ENCODE measurements around the gene ADGB. TPM values are rescaled to one million over a fixed set of nuclear protein-coding genes. Genes with fewer than 3 reads are reported as not detected.

The ADGB gene
- total RNA-seq, 4 donors from 2014 or later, result not detected

DNA sequence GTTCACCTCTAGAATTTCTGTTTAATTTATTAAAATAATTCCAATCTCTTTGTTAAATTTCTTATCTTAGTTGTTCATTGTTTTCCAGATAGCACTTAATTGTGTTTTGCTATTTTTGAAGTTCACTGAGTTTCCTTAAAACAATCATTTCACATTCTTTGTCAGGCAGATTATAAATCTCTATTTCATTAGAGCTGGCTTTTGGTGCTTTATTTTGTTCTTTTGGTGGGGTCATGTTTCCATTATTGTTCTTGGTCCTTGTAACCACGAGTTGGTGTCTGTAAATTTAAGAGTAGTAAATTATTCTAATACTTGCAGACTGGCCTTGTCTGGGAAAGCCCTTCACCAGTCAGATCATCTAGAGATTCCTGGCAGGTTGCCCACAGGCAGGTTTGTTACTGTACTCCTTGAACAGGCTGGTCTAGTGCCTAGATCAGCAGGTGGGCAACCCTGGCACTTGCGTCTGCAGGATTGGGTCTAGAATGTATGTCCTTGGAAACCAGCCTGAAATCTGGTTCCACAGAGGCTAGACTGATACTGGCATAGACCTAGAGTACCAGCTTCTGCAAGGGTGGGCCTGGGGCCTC lies 110.4 kb downstream of the ADGB start:
- no peak for DNase-seq (ENCODE audit: extremely low spot score)
- Histone ChIP-seq H3K27ac (replicated peaks in 1 of 4) (no peak overlapping the region), H3K9me3 (peaks cover 0 to 10% (median 0%) of the 10 kb centered on the region in 4 donors), H3K4me3 (no peak overlapping the region), H3K36me3 (no peaks in the 10 kb centered on the region), H3K4me1 (no peaks in the 10 kb centered on the region), H3K27me3 (peaks cover 0 to 3% (median 0%) of the 10 kb centered on the region in 4 donors)
- TF ChIP-seq POLR2AphosphoS5 (IDR thresholded peaks at IDR 0.05), result no peak
- no peak for TF ChIP-seq POLR2A (IDR thresholded peaks at IDR 0.05; ENCODE audit: low read depth)
- TF ChIP-seq, protein P1, sequence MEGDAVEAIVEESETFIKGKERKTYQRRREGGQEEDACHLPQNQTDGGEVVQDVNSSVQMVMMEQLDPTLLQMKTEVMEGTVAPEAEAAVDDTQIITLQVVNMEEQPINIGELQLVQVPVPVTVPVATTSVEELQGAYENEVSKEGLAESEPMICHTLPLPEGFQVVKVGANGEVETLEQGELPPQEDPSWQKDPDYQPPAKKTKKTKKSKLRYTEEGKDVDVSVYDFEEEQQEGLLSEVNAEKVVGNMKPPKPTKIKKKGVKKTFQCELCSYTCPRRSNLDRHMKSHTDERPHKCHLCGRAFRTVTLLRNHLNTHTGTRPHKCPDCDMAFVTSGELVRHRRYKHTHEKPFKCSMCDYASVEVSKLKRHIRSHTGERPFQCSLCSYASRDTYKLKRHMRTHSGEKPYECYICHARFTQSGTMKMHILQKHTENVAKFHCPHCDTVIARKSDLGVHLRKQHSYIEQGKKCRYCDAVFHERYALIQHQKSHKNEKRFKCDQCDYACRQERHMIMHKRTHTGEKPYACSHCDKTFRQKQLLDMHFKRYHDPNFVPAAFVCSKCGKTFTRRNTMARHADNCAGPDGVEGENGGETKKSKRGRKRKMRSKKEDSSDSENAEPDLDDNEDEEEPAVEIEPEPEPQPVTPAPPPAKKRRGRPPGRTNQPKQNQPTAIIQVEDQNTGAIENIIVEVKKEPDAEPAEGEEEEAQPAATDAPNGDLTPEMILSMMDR (IDR thresholded peaks at IDR 0.05), result no peak
- TF ChIP-seq EP300 (IDR thresholded peaks at IDR 0.05), result no peak
- 87% methylated on average over 2 of the region's 2 CpGs for WGBS
- intact Hi-C loops (cut with DNase I), result no loop called here

DNA sequence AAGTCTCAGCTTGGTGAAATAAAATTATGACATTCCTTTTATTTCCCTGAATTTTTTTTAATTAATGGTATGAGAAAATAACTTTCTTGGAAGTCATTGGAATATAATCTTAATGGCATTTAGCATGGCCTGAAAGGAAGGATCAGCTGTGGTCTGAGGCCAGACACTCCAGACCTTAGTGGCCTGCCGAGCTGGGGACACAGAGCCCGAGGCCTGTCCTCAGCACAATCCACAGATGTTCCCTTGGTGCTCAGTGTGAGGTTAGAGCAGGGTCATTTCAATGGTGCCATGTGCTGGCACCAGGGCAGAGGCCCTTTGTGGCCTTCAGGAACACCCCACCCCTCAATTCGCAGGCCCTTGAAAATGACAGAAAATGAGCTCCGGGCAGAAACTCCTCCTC lies 120.6 kb downstream of the ADGB start:
- WGBS, result 59% methylated on average over 4 of the region's 4 CpGs
- TF ChIP-seq, protein P1 (IDR thresholded peaks at IDR 0.05), result no peak
- TF ChIP-seq POLR2AphosphoS5 (IDR thresholded peaks at IDR 0.05) (no peak), EP300 (IDR thresholded peaks at IDR 0.05) (no peak), POLR2A (IDR thresholded peaks at IDR 0.05; ENCODE audit: low read depth) (no peak)
- intact Hi-C loops (cut with DNase I), result no loop called here

GRCh38 chr6:146739696-146740095 lies 140.9 kb downstream of the ADGB start:
- intact Hi-C loops (cut with DNase I), result no loop called here
- TF ChIP-seq POLR2AphosphoS5 (IDR thresholded peaks at IDR 0.05), result no peak
- TF ChIP-seq, protein P1 (IDR thresholded peaks at IDR 0.05), result no peak
- TF ChIP-seq EP300 (IDR thresholded peaks at IDR 0.05), result no peak
- no peak for TF ChIP-seq POLR2A (IDR thresholded peaks at IDR 0.05; ENCODE audit: low read depth)
- no peak overlapping the region for H3K27ac ChIP-seq (replicated peaks in 1 of 4)
- WGBS, result 65% methylated on average over 3 of the region's 3 CpGs
- no peaks in the 10 kb centered on the region for H3K4me1 ChIP-seq
- no peaks in the 10 kb centered on the region for H3K9me3 ChIP-seq
- no peak for DNase-seq (ENCODE audit: extremely low spot score)
- no peaks in the 10 kb centered on the region for H3K36me3 ChIP-seq
- H3K27me3 ChIP-seq, result no peaks in the 10 kb centered on the region
- H3K4me3 ChIP-seq, result no peak overlapping the region

More for the DNA sequence above, 120.6 kb downstream of the ADGB start:
- no peak for DNase-seq (ENCODE audit: extremely low spot score)
- no peaks in the 10 kb centered on the region for H3K36me3 ChIP-seq
- H3K27me3 ChIP-seq, result no peaks in the 10 kb centered on the region
- no peaks in the 10 kb centered on the region for H3K9me3 ChIP-seq
- H3K4me1 ChIP-seq, result no peaks in the 10 kb centered on the region
- H3K27ac ChIP-seq (replicated peaks in 1 of 4), result no peak overlapping the region
- no peak overlapping the region for H3K4me3 ChIP-seq

- no peaks in the 10 kb centered on the region for H3K4me1 ChIP-seq
- H3K4me3 ChIP-seq, result no peak overlapping the region
- no peaks in the 10 kb centered on the region for H3K9me3 ChIP-seq
- TF ChIP-seq POLR2AphosphoS5 (IDR thresholded peaks at IDR 0.05), result no peak
- no peak for TF ChIP-seq EP300 (IDR thresholded peaks at IDR 0.05)
- TF ChIP-seq POLR2A (IDR thresholded peaks at IDR 0.05; ENCODE audit: low read depth), result no peak
- TF ChIP-seq, protein P1 (IDR thresholded peaks at IDR 0.05), result no peak
- intact Hi-C loops (cut with DNase I), result no loop called here
- no peaks in the 10 kb centered on the region for H3K36me3 ChIP-seq
- DNase-seq (ENCODE audit: extremely low spot score), result no peak
- H3K27ac ChIP-seq (replicated peaks in 1 of 4), result no peak overlapping the region
- no peaks in the 10 kb centered on the region for H3K27me3 ChIP-seq
These were observed 142.8 kb downstream of the ADGB start for GRCh38 chr6:146741609-146742008.

GRCh38 chr6:146753306-146753705 lies 154.5 kb downstream of the ADGB start:
- no peaks in the 10 kb centered on the region for H3K4me1 ChIP-seq
- H3K4me3 ChIP-seq, result no peak overlapping the region
- no peak for DNase-seq (ENCODE audit: extremely low spot score)
- no peaks in the 10 kb centered on the region for H3K36me3 ChIP-seq
- 72% methylated on average over 2 of the region's 2 CpGs for WGBS
- no peak overlapping the region for H3K27ac ChIP-seq (replicated peaks in 1 of 4)
- H3K27me3 ChIP-seq, result no peaks in the 10 kb centered on the region
- TF ChIP-seq EP300 (IDR thresholded peaks at IDR 0.05) (no peak), POLR2A (IDR thresholded peaks at IDR 0.05; ENCODE audit: low read depth) (no peak), POLR2AphosphoS5 (IDR thresholded peaks at IDR 0.05) (no peak)
- TF ChIP-seq, protein P1 (IDR thresholded peaks at IDR 0.05), result no peak
- no peaks in the 10 kb centered on the region for H3K9me3 ChIP-seq
- intact Hi-C loops (cut with DNase I), result no loop called here
